ENCODE data around the gene UBE2J2. TPM values are rescaled to one million over a fixed set of nuclear protein-coding genes. Genes with fewer than 3 reads are reported as not detected.
"Not testable (repeated sequence)": the region's sequence is repeated elsewhere in the genome, so short reads cannot be mapped to it uniquely, and the experiment has no call there.

Gene UBE2J2
- total RNA-seq, 2 donors from 2014 or later: 43.1 to 83.3 TPM

DNA sequence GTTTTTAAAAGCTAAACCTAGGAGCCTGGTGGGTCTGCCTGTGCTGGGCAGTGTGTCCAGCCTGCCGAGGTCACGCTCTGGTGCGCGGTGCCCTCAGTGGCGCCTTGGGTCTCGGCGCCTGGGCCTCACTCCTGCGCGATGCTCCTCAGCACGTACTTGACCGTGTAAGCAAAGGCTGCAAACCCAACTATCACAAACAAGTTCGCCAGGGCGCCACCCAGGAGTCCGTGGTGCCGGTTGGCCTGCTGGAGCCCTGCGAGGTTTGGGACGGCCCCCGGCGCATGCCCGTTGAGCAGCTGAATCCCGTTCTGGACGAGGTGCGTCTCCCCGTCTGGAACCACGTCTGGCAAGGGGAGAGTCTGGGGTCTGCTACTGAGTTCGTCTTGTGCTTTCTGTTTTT, 18.6 kb downstream of the UBE2J2 start:
- no peak for DNase-seq
- intact Hi-C loops (cut with DNase I): no loop called here
- H3K9ac ChIP-seq (ENCODE audit: low read depth in 2 of 2, low read length in 2 of 2): no peak overlapping the region
- no peaks in the 10 kb centered on the region for H3K36me3 ChIP-seq
- TF ChIP-seq, protein P1, sequence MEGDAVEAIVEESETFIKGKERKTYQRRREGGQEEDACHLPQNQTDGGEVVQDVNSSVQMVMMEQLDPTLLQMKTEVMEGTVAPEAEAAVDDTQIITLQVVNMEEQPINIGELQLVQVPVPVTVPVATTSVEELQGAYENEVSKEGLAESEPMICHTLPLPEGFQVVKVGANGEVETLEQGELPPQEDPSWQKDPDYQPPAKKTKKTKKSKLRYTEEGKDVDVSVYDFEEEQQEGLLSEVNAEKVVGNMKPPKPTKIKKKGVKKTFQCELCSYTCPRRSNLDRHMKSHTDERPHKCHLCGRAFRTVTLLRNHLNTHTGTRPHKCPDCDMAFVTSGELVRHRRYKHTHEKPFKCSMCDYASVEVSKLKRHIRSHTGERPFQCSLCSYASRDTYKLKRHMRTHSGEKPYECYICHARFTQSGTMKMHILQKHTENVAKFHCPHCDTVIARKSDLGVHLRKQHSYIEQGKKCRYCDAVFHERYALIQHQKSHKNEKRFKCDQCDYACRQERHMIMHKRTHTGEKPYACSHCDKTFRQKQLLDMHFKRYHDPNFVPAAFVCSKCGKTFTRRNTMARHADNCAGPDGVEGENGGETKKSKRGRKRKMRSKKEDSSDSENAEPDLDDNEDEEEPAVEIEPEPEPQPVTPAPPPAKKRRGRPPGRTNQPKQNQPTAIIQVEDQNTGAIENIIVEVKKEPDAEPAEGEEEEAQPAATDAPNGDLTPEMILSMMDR (IDR thresholded peaks at IDR 0.05): no peak
- H3K27me3 ChIP-seq: no peaks in the 10 kb centered on the region
- H3K4me3 ChIP-seq: no peak overlapping the region
- no peaks in the 10 kb centered on the region for H3K9me3 ChIP-seq
- no peak overlapping the region for H3K27ac ChIP-seq
- H3K4me1 ChIP-seq: no peaks in the 10 kb centered on the region

DNA sequence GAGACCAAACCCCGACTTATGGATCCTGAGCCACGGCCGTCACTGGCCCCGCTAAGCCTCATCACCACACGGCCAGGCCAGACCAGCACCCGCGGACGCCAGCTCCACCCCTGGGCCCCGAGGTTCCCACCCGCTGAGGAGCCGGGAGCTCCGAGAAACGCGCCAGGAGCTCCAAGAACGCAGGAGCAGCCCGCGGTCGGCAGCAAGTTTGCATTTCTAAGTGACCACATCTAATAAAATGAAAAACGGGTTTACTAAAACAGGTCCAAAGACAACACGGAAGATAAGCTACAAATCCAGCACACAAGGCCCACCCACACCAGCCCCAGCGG, 19.0 kb downstream of the UBE2J2 start:
- H3K27ac ChIP-seq: no peak overlapping the region
- no peak overlapping the region for H3K4me3 ChIP-seq
- no peaks in the 10 kb centered on the region for H3K9me3 ChIP-seq
- H3K9ac ChIP-seq (ENCODE audit: low read depth in 2 of 2, low read length in 2 of 2): no peak overlapping the region
- no peaks in the 10 kb centered on the region for H3K4me1 ChIP-seq
- no peaks in the 10 kb centered on the region for H3K27me3 ChIP-seq
- intact Hi-C loops (cut with DNase I): loop anchor here (5.0 kb wide), 1 partner anchor 132 kb away; no protein-coding TSS in a partner anchor
- TF ChIP-seq, protein P1 (IDR thresholded peaks at IDR 0.05): no peak
- DNase-seq: no peak
- H3K36me3 ChIP-seq: no peaks in the 10 kb centered on the region

DNA sequence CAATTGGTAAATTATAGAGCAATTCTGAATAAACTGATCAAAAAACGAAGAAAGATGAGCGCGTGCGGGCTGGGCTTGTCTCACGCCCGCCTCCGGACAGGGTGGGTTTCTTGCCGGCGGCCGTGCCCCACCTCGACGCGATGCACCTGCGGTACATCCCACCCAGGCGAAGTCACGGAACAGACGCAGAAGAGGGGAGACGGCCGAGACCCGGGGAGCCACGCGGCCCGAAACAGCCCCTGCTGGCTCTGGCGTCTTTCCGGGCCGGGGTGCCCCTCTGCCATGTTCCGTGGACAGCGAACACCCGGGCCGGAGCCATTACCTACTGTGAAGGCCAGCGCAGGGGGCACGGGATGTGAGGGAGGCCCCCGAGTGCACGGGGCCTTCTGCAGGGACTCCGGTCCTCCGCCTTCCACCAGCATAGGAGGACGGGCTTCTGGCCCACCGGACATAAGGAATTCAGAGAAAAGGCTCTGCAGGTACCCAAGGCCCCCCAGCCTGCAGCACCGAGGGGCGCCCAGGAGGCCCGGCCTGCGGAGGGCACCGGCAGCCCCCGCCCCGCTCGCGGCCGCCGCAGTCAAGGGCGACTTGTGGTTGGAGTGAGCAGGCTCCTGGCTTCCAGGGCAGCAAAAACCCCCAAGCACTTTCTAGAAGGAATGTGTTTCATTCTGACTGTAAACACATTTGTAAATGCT, 19.5 kb downstream of the UBE2J2 start:
- no peak overlapping the region for H3K4me3 ChIP-seq
- DNase-seq: no peak
- no peaks in the 10 kb centered on the region for H3K27me3 ChIP-seq
- H3K9ac ChIP-seq (ENCODE audit: low read depth in 2 of 2, low read length in 2 of 2): no peak overlapping the region
- no peaks in the 10 kb centered on the region for H3K4me1 ChIP-seq
- no peaks in the 10 kb centered on the region for H3K9me3 ChIP-seq
- no peak overlapping the region for H3K27ac ChIP-seq
- TF ChIP-seq, protein P1 (IDR thresholded peaks at IDR 0.05): no peak
- H3K36me3 ChIP-seq: no peaks in the 10 kb centered on the region
- intact Hi-C loops (cut with DNase I): loop anchor here (5.0 kb wide), 1 partner anchor 132 kb away; no protein-coding TSS in a partner anchor

- H3K4me3 ChIP-seq: no peak overlapping the region
- no peaks in the 10 kb centered on the region for H3K36me3 ChIP-seq
- no peak for DNase-seq
- no peak overlapping the region for H3K27ac ChIP-seq
- no peaks in the 10 kb centered on the region for H3K9me3 ChIP-seq
- intact Hi-C loops (cut with DNase I): loop anchor here (5.0 kb wide), 1 partner anchor 131 kb away; no protein-coding TSS in a partner anchor
- H3K27me3 ChIP-seq: no peaks in the 10 kb centered on the region
- TF ChIP-seq, protein P1 (IDR thresholded peaks at IDR 0.05): no peak
- H3K4me1 ChIP-seq: no peaks in the 10 kb centered on the region
- no peak overlapping the region for H3K9ac ChIP-seq (ENCODE audit: low read depth in 2 of 2, low read length in 2 of 2)
Measured at GRCh38 chr1:1253314-1253713, 20.3 kb downstream of the UBE2J2 start.

DNA sequence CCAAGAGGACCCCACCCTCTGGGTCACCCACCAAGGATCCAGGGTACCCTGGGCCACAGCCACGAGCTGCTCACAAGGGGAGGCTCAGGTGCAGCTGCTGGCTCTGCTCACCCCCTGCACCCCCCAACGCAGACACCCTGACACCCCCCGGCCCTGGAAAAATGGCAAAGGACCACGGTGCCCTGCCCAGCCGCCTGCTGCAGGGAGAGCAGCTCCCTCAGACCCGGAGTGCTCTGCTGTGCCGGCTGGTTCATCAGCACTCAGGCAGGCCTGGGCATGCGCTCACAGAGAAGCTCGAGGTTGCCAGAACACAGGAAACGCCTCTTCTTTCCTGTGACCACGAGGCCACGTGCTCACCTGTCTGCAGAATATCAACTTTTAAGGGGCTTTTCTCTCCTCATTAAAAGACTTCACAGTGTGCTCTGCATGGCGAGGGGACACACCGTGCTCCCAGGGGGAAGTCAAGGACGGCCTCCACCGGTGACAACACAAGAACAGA, 22.8 kb downstream of the UBE2J2 start:
- H3K36me3 ChIP-seq: no peaks in the 10 kb centered on the region
- no peak overlapping the region for H3K27ac ChIP-seq
- no peaks in the 10 kb centered on the region for H3K4me1 ChIP-seq
- no peak overlapping the region for H3K4me3 ChIP-seq
- intact Hi-C loops (cut with DNase I): loop anchor here (5.0 kb wide), 1 partner anchor 129 kb away; no protein-coding TSS in a partner anchor
- peaks cover 19% of the 10 kb centered on the region for H3K27me3 ChIP-seq
- H3K9me3 ChIP-seq: no peaks in the 10 kb centered on the region
- no peak overlapping the region for H3K9ac ChIP-seq (ENCODE audit: low read depth in 2 of 2, low read length in 2 of 2)
- DNase-seq: no peak
- TF ChIP-seq, protein P1 (IDR thresholded peaks at IDR 0.05): no peak

- peaks cover 25% of the 10 kb centered on the region for H3K27me3 ChIP-seq
- H3K36me3 ChIP-seq; H3K27ac ChIP-seq; DNase-seq; intact Hi-C loops (cut with DNase I); H3K9me3 ChIP-seq; H3K4me1 ChIP-seq; H3K4me3 ChIP-seq; H3K9ac ChIP-seq (ENCODE audit: low read depth in 2 of 2, low read length in 2 of 2): not testable (repeated sequence)
Measured at GRCh38 chr1:1248009-1248913, 25.4 kb downstream of the UBE2J2 start.

All from colonic mucosa (tissue), 4 donors.